HG03571 (cell line): ENCODE measurements around the gene ADAMTS13.

Experiments used
- ATAC-seq: cut with Tn5 transposase; IDR thresholded peaks from one replicate; pipeline ENCODE4 v1.9.1; 2021; ENCODE audit not compliant: unreplicated experiment

The ADAMTS13 gene

GRCh38 chr9:133453651-133454050 lies 31.5 kb downstream of the ADAMTS13 start:
- ATAC-seq: no peak

- ATAC-seq: no peak
Measured at GRCh38 chr9:133454325-133454724, 32.2 kb downstream of the ADAMTS13 start.

- ATAC-seq: no peak
Measured at GRCh38 chr9:133454943-133455673, 32.9 kb downstream of the ADAMTS13 start.

- ATAC-seq: no peak
Measured at GRCh38 chr9:133455936-133456335, 33.8 kb downstream of the ADAMTS13 start.

- ATAC-seq: no peak
Measured at GRCh38 chr9:133456409-133456808, 34.2 kb downstream of the ADAMTS13 start.

- ATAC-seq: no peak
Measured at GRCh38 chr9:133457233-133457632, 35.1 kb downstream of the ADAMTS13 start.

GRCh38 chr9:133457748-133458147 lies 35.6 kb downstream of the ADAMTS13 start:
- ATAC-seq: no peak

- ATAC-seq: no peak
Measured at GRCh38 chr9:133458643-133459312, 36.6 kb downstream of the ADAMTS13 start.

- ATAC-seq: peak; percentile 73
Measured at GRCh38 chr9:133459476-133460404, 37.6 kb downstream of the ADAMTS13 start, which contains the start of gene CACFD1. TSS of gene CACFD1 (plus strand) at chr9:133459978. CDS start at chr9:133460067, 89 bp downstream.

GRCh38 chr9:133460405-133461175 lies 38.4 kb downstream of the ADAMTS13 start:
- peak; percentile 17 for ATAC-seq

GRCh38 chr9:133461975-133462374 lies 39.8 kb downstream of the ADAMTS13 start:
- no peak for ATAC-seq

GRCh38 chr9:133463234-133463863 lies 41.2 kb downstream of the ADAMTS13 start:
- no peak for ATAC-seq

- no peak for ATAC-seq
Measured at GRCh38 chr9:133463864-133464615, 41.9 kb downstream of the ADAMTS13 start.

GRCh38 chr9:133464638-133465037 lies 42.5 kb downstream of the ADAMTS13 start:
- no peak for ATAC-seq

GRCh38 chr9:133465984-133466383 lies 43.8 kb downstream of the ADAMTS13 start:
- ATAC-seq: no peak

GRCh38 chr9:133467101-133467500 lies 44.9 kb downstream of the ADAMTS13 start:
- no peak for ATAC-seq

- ATAC-seq: no peak
Measured at GRCh38 chr9:133468374-133468773, 46.2 kb downstream of the ADAMTS13 start.

- ATAC-seq: no peak
Measured at GRCh38 chr9:133468777-133469421, 46.7 kb downstream of the ADAMTS13 start.

- ATAC-seq: no peak
Measured at GRCh38 chr9:133470427-133470924, 48.3 kb downstream of the ADAMTS13 start.
